K562 (cell line): Measurements from ENCODE around the gene ERAS. TPM values are rescaled to one million over a fixed set of nuclear protein-coding genes. Genes with fewer than 3 reads are reported as not detected.
A peak's percentile ranks its signal among the peaks of the same experiment; 100 is the strongest.

ENCODE experiments used
- ATAC-seq: fragments of 200-7000 bp; cut with Tn5 transposase; 3 replicates; pipeline ENCODE4 v1.9.1; 2020; ENCODE audit warnings: moderate library complexity
- BruUV-seq: library from RNA; stranded (reverse); fragments of 400-500 nt; replicated peaks from 2 replicates; lab custom pipeline; 2021; lab: Mats Ljungman, UMichigan
- CTCF ChIA-PET: fragments of 300-600 bp; formaldehyde crosslinking; extraction: SDS; loops from one replicate; lab custom pipeline; 2021; ENCODE audit warnings: low intra/inter-chr PET ratio; lab: Yijun Ruan, JAX
- POLR2A ChIA-PET: fragments of 300-600, 350-650 bp; sonication (Branson Sonifier 250); formaldehyde crosslinking; extraction: SDS; loops from one replicate; lab custom pipeline; 2021; ENCODE audit warnings: antibody characterized with exemption, inconsistent platforms; lab: Yijun Ruan, JAX
- DNase-seq, 4 experiments: peaks; one replicate each; pipeline versions ENCODE4 v3.0.0 to v3.0.0-alpha.2; 2011 to 2018; ENCODE audit warnings: low spot score in 3 of 4, mixed read lengths in 3 of 4; ENCODE audit errors: extremely low read depth in 1 of 4
- FAIRE-seq: peaks from 2 replicates; lab custom pipeline; 2011; peaks lifted over from hg19 to GRCh38; lab: Jason Lieb, UNC
- H2AFZ ChIP-seq: 2 replicates; pipeline ENCODE4 v1.6.0; 2011; ENCODE audit warnings: low read depth, low read length, control low read depth, inconsistent platforms
- H3K27ac ChIP-seq: fragments of 200-600 bp; 3 replicates; pipeline ENCODE4 v1.8.0; 2011; ENCODE audit warnings: low read depth, mild to moderate bottlenecking, control low read depth, inconsistent platforms, low read length, moderate library complexity, mixed read lengths; ENCODE audit errors: extremely low read depth
- H3K27me3 ChIP-seq, 2 experiments: fragments of 300-600 bp in 1 of 2; 2 replicates in 1 of 2; 3 replicates in 1 of 2; pipeline versions ENCODE4 v1.6.0 to v1.8.0; 2011; ENCODE audit warnings: inconsistent platforms in 2 of 2, low read length in 2 of 2, mild to moderate bottlenecking in 1 of 2, mixed read lengths in 1 of 2, moderate library complexity in 1 of 2; ENCODE audit not compliant: control insufficient read depth in 2 of 2, insufficient read depth in 2 of 2
- H3K36me3 ChIP-seq: fragments of 300-600 bp; 3 replicates; pipeline ENCODE4 v1.8.0; 2011; ENCODE audit warnings: mild to moderate bottlenecking, low read length, inconsistent platforms; ENCODE audit not compliant: control insufficient read depth, insufficient read depth
- H3K4me1 ChIP-seq, 2 experiments: fragments of 200-600 bp in 1 of 2; replicated peaks in 1 of 2; 2 replicates in 1 of 2; 3 replicates in 1 of 2; pipeline versions ENCODE4 v1.5.1 to v1.8.0; 2011; ENCODE audit warnings: inconsistent platforms in 2 of 2, low read length in 2 of 2, mild to moderate bottlenecking in 1 of 2, mixed read lengths in 1 of 2, moderate library complexity in 1 of 2; ENCODE audit not compliant: control insufficient read depth in 2 of 2, insufficient read depth in 2 of 2
- H3K4me2 ChIP-seq: 2 replicates; pipeline ENCODE4 v1.6.1; 2011; ENCODE audit warnings: low read length, control low read depth, inconsistent platforms, mixed read lengths; ENCODE audit not compliant: insufficient read depth
- H3K4me3 ChIP-seq: fragments of 200-600 bp; sonication (generic), shearing (Covaris generic); 2 replicates; pipeline ENCODE4 v1.5.1; 2016; ENCODE audit warnings: control low read depth, inconsistent platforms
- H3K79me2 ChIP-seq: fragments of 200-600 bp; 3 replicates; pipeline ENCODE4 v1.8.0; 2011; ENCODE audit warnings: low read length, inconsistent platforms; ENCODE audit not compliant: control insufficient read depth, insufficient read depth
- H3K9ac ChIP-seq, 2 experiments: 2 replicates each; pipeline versions ENCODE4 v1.6.0 to v1.6.1; 2011; ENCODE audit warnings: low read depth in 2 of 2, low read length in 2 of 2, control low read depth in 1 of 2, inconsistent platforms in 1 of 2, mild to moderate bottlenecking in 1 of 2, mixed read lengths in 1 of 2; ENCODE audit not compliant: insufficient read depth in 1 of 2
- H3K9me1 ChIP-seq: one replicate; pipeline ENCODE4 v1.6.0; 2011; ENCODE audit warnings: inconsistent platforms, mild to moderate bottlenecking, low read length, moderate library complexity; ENCODE audit not compliant: control insufficient read depth, insufficient read depth
- H3K9me3 ChIP-seq: replicated peaks from 2 replicates; pipeline ENCODE4 v1.5.1; 2011; ENCODE audit warnings: low read depth, low read length, inconsistent platforms; ENCODE audit not compliant: control insufficient read depth, insufficient read depth
- H4K20me1 ChIP-seq: replicated peaks from 2 replicates; pipeline ENCODE4 v1.6.1; 2011; ENCODE audit warnings: low read length, inconsistent platforms, mixed read lengths; ENCODE audit not compliant: control insufficient read depth, insufficient read depth
- RFX1 ChIP-seq: fragments of 450-650 bp; IDR thresholded peaks from 2 replicates; pipeline ENCODE4 v1.6.1; 2016; ENCODE audit warnings: mild to moderate bottlenecking, moderate library complexity
- TCF3 ChIP-seq: sonication (generic); formaldehyde crosslinking; IDR thresholded peaks from 2 replicates; pipeline ENCODE4 v1.4.0; 2020; ENCODE audit warnings: mild to moderate bottlenecking, missing genetic modification reagents
- ZNF696 ChIP-seq: fragments of 250-450 bp; sonication (Bioruptor Pico); conservative IDR thresholded peaks from 2 replicates; pipeline ENCODE4 v1.4.0; 2020; ENCODE audit warnings: mild to moderate bottlenecking, moderate library complexity
- WGBS: fragments of 100-300 bp; shearing (Covaris generic); methylation state at CpG from one replicate; pipeline ENCODE4 v1.1.6; 2016; ENCODE audit warnings: low coverage, mixed read lengths; ENCODE audit not compliant: insufficient coverage; ENCODE audit errors: missing lambda C conversion rate; 5-methylcytosine and 5-hydroxymethylcytosine counted together
- in situ Hi-C: fragments of 300-500 bp; cut with MboI; formaldehyde crosslinking; loops from 4 replicates; pipeline ENCODE4 v1.15.0; 2018; ENCODE audit warnings: inconsistent platforms, mixed read lengths
- intact Hi-C: fragments of 100-400 bp; cut with micrococcal nuclease; formaldehyde crosslinking; loops from 2 replicates; pipeline ENCODE4 v1.14.2; 2022
- polyA plus RNA-seq, 8 experiments: library from polyadenylated mRNA; depleted of rRNA in 4 of 8; stranded (reverse) in 5 of 8; unstranded in 3 of 8; fragments of >200 nt; fragmentation: Nextera tagmentation in 2 of 8; fragmentation: Illumina TruSeq in 1 of 8; extraction: Ambion mirVana in 2 of 8; extraction: Trizol in 1 of 8; gene quantifications; 2 replicates each; pipeline versions ENCODE4 v1.2.1 to v1.2.3, GENCODE V29; 2011 to 2014; ENCODE audit warnings: inconsistent platforms in 1 of 8, missing spikeins in 1 of 8
- total RNA-seq, 7 experiments: library from RNA; depleted of rRNA in 6 of 7; stranded (reverse); fragments of >200 nt in 6 of 7; fragmentation: Illumina TruSeq in 2 of 7; extraction: Trizol in 2 of 7; gene quantifications; 2 replicates each; pipeline versions ENCODE4 v1.2.1 to v1.2.3, GENCODE V29; 2011 to 2021; ENCODE audit warnings: low replicate concordance in 1 of 7
- TF ChIP-seq, protein P1 (sequence below): IDR thresholded peaks from 2 replicates; pipeline ENCODE4 v1.6.1; 2016; ENCODE audit warnings: missing genetic modification characterization, missing compliant biosample characterization

The ERAS gene
- total and polyA plus RNA-seq, 9 of the 15 experiments (the other 6 are each of a cell fraction or from before 2014, with no cell fraction given) = 0.07 to 0.12 TPM; not detected in 7

DNA sequence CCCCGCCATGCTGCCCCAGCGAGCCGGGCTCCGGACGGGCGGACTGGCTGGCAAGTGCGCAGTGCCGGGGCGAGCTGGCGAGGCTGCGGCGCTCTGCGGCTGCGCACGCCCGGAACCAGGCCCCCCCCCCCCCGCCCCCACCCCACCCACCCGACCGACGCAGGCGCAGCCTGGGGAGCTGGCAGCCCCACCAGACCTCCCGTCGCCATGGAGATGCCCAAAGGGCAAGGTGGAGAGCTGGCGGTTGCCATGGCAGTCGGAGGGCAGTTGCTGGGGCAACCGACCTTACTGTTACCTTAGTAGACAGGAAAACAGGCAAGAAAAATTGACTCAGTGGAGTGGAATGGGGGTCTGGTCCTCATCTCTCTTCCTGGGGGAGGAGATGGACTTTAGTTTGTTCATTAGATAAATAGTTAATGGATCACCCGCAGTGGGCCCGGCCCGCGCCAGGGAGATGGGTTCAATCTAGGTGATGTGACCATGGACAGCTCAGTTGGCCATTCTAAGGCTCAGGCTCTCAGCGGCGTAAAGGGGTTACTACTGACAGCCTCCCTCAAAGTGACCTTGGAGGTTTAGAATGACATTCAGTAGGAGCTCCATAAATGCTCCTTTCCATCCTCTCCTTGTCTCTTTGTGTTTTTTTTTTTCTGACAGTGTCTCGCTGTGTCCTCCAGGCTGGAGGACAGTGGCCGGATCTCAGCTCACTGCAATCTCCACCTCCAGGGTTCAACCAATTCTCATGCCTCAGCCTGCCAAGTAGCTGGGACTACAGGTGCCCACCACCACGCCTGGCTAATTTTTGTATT, 9.4 kb downstream of the ERAS start, which contains the start of gene PCSK1N:
PCSK1N (minus strand) TSS at position 87 of the 806 bp plus-strand sequence; CDS start at position 9, 78 bp downstream.
- H3K4me2 ChIP-seq = no peak within 1 kb of the TSS
- DNase-seq = no peak

More for the DNA sequence above, 9.4 kb downstream of the ERAS start, which contains the start of gene PCSK1N:
- H3K27ac ChIP-seq = no peak within 1 kb of the TSS
- TF ChIP-seq, protein P1, sequence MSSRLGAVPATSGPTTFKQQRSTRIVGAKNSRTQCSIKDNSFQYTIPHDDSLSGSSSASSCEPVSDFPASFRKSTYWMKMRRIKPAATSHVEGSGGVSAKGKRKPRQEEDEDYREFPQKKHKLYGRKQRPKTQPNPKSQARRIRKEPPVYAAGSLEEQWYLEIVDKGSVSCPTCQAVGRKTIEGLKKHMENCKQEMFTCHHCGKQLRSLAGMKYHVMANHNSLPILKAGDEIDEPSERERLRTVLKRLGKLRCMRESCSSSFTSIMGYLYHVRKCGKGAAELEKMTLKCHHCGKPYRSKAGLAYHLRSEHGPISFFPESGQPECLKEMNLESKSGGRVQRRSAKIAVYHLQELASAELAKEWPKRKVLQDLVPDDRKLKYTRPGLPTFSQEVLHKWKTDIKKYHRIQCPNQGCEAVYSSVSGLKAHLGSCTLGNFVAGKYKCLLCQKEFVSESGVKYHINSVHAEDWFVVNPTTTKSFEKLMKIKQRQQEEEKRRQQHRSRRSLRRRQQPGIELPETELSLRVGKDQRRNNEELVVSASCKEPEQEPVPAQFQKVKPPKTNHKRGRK = no peak
- TF ChIP-seq ZNF696 = no peak
- peak; percentile 20; the same call in 1 of the 2 replicates for TF ChIP-seq RFX1
- no peak for TF ChIP-seq TCF3 (CRISPR knock-in tag)
- TF ChIP-seq, all 486 proteins: peak for 1
- Histone ChIP-seq H2AFZ (no peak within 1 kb of the TSS), H3K9me1 (no peaks in the 10 kb centered on the region), H3K9me3 (no peaks in the 10 kb centered on the region), H3K9ac (no peak within 1 kb of the TSS), H3K79me2 (no peaks in the 10 kb centered on the region), H3K4me1 (peaks cover 0 to 16% of the 10 kb centered on the region in 2 experiments; a peak in 2 of 5 replicates), H3K4me3 (no peak within 1 kb of the TSS), H3K27me3 (no peaks in the 10 kb centered on the region), H4K20me1 (no peaks in the 10 kb centered on the region), H3K36me3 (no peaks in the 10 kb centered on the region)
- POLR2A ChIA-PET = interaction anchor here (1.3 kb wide), 1 partner anchor 16 kb away, joined by 3 read pairs; no protein-coding TSS in a partner anchor
- no TSS peak for BruUV-seq
- CTCF ChIA-PET = no interaction called here
- in situ Hi-C loops = no loop called here
- ATAC-seq (no peak), FAIRE-seq (no peak)
- intact Hi-C loops = no loop called here
- WGBS = 82% methylated on average over 12 of the region's 35 CpGs
